ENCODE results near the gene SNX24. TPM values are rescaled to one million over a fixed set of nuclear protein-coding genes. Genes with fewer than 3 reads are reported as not detected.

Gene SNX24
- total RNA-seq, 1 donor from 2014 or later, result 13.6 TPM

DNA sequence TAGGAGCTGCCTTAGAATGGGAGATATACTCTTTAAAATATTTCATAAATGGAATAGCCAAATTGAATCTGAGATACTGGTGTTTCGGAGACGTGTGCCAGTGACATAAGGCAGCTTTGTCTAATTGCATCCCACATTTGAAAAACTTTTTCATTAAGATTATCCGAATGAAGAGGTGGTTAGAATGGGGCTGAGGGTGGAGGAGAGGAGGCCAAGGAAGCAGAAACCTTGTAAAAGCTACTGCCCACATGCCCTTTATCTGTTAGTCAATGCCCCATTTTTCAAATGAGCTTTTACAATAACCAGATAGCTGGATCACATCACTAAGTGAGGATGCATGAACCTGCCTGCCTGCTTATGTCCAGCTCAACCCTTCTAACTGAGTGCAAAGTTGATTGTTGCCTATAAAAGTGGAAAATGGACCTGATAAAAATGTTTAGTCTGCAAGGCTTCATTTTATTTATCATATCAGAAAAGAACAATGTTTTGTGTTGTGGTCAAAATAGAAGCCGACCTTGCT is 34.8 kb downstream of the SNX24 start:
- Mint-ChIP-seq H3K4me3 (no peak overlapping the region), H3K27ac (no peak overlapping the region)
- TF ChIP-seq CTCF (conservative IDR thresholded peaks at IDR 0.05), result no peak

DNA sequence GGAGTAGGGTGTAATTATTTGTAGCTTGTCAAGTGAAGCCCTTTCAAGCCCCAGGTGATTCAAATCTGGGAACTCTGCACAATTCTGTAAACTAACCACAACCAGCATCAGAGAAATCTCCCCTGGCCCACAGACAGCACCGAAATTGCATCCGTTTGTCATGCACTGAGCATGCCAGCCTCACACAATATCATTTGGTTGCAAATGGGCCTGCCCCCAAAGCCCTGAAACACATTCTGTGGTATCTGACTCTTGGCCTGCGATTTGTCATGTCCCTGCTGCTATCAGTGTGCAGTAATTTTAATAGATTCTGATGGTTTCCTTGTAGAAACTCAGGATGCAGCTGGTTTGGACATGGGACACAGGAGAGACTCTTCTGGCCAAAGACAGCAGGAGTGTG is 35.3 kb downstream of the SNX24 start:
- peaks cover 6% of the 10 kb centered on the region for H3K36me3 Mint-ChIP-seq
- DNase-seq (ENCODE audit: extremely low spot score, unreplicated experiment), result no peak
- TF ChIP-seq CTCF (conservative IDR thresholded peaks at IDR 0.05), result no peak
- H3K27ac Mint-ChIP-seq, result no peak overlapping the region
- H3K9me3 Mint-ChIP-seq, result no peaks in the 10 kb centered on the region
- peaks cover 11% of the 10 kb centered on the region for H3K4me1 Mint-ChIP-seq (ENCODE audit: unreplicated experiment)
- H3K4me3 Mint-ChIP-seq, result no peak overlapping the region
- no peaks in the 10 kb centered on the region for H3K27me3 Mint-ChIP-seq

More for the DNA sequence above, 34.8 kb downstream of the SNX24 start:
- H3K4me1 Mint-ChIP-seq (ENCODE audit: unreplicated experiment), result peaks cover 11% of the 10 kb centered on the region
- H3K27me3 Mint-ChIP-seq, result no peaks in the 10 kb centered on the region
- no peak for DNase-seq (ENCODE audit: extremely low spot score, unreplicated experiment)
- no peaks in the 10 kb centered on the region for H3K9me3 Mint-ChIP-seq
- peaks cover 6% of the 10 kb centered on the region for H3K36me3 Mint-ChIP-seq

DNA sequence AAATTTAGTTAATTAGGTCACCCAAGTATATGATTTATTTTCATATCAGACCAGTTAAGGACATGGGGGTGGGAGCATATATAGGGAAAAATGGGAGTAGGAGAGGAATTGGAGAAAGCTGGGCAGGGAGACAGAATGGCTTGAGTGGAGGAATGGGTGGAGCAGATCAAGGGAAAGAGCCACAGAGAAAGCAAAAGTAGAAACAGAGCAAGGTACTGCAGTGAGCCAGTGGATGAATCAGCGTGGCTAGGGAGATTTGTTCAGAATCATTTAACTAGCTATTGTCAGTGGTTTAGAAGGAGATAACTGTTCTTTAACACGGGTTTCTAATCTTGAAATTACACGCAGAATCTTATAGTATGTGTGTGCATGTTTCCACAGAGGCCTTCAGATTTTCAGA is 37.4 kb downstream of the SNX24 start:
- no peaks in the 10 kb centered on the region for H3K36me3 Mint-ChIP-seq
- H3K27ac Mint-ChIP-seq, result no peak overlapping the region
- H3K4me3 Mint-ChIP-seq, result no peak overlapping the region
- H3K4me1 Mint-ChIP-seq (ENCODE audit: unreplicated experiment), result peaks cover 11% of the 10 kb centered on the region
- TF ChIP-seq CTCF (conservative IDR thresholded peaks at IDR 0.05), result no peak
- H3K9me3 Mint-ChIP-seq, result no peaks in the 10 kb centered on the region
- no peaks in the 10 kb centered on the region for H3K27me3 Mint-ChIP-seq
- no peak for DNase-seq (ENCODE audit: extremely low spot score, unreplicated experiment)

DNA sequence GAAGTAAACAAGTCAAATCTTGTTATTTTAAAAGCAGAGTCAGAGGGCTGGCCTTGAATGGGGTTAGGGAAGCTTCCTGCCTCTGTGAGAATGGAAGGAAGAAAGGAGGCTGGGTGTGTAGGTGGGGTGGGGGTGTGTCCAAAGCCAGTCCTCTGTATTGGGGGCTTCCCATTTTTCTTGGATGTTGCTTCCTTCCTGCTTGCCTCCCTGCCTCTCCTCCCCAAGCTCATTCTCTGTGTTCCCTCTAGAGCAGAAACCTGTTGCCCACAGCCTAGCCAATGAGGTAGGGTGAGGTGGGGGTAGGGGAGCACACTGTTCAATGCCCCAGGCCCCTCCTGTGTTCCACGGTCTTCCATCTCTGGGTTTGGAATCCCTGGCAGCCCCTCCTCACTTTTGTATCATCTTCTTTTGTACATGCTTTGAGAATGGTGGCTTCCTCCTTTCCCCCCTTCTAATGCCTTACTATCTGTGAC is 39.7 kb downstream of the SNX24 start:
- no peak for TF ChIP-seq CTCF (conservative IDR thresholded peaks at IDR 0.05)
- no peaks in the 10 kb centered on the region for H3K9me3 Mint-ChIP-seq
- peaks cover 6% of the 10 kb centered on the region for H3K36me3 Mint-ChIP-seq
- H3K4me1 Mint-ChIP-seq (ENCODE audit: unreplicated experiment), result peaks cover 8% of the 10 kb centered on the region
- H3K27me3 Mint-ChIP-seq, result no peaks in the 10 kb centered on the region
- DNase-seq (ENCODE audit: extremely low spot score, unreplicated experiment), result no peak
- H3K4me3 Mint-ChIP-seq, result no peak overlapping the region
- H3K27ac Mint-ChIP-seq, result no peak overlapping the region

DNA sequence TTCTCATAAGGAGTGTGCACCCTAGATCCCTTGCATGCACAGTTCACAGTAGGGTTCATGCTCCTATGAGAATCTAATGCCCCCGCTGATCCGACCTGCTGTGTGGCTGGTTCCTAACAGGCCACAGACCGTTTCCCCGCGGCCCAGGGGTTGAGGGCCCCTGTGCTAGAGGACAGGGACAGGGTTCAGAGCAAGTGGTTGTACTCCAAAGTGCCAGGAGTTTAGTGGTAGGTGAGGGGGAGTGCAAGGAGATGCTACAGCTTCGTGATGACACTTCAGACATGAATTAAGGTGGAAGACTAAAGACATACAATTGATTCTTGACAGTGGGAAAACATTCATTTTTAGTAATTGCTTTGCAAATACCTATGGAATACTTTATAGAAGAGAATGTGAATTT is 40.5 kb downstream of the SNX24 start:
- no peak for TF ChIP-seq CTCF (conservative IDR thresholded peaks at IDR 0.05)
- H3K27me3 Mint-ChIP-seq, result no peaks in the 10 kb centered on the region

GRCh38 chr5:122895141-122895540 is 49.7 kb downstream of the SNX24 start:
- Mint-ChIP-seq H3K27ac (no peak overlapping the region), H3K27me3 (no peaks in the 10 kb centered on the region), H3K4me1 (ENCODE audit: unreplicated experiment) (no peaks in the 10 kb centered on the region), H3K9me3 (no peaks in the 10 kb centered on the region), H3K36me3 (no peaks in the 10 kb centered on the region), H3K4me3 (no peak overlapping the region)
- TF ChIP-seq CTCF (conservative IDR thresholded peaks at IDR 0.05), result no peak
- DNase-seq (ENCODE audit: extremely low spot score, unreplicated experiment), result no peak

More for the DNA sequence above, 40.5 kb downstream of the SNX24 start:
- H3K27ac Mint-ChIP-seq, result no peak overlapping the region
- H3K9me3 Mint-ChIP-seq, result no peaks in the 10 kb centered on the region
- no peak for DNase-seq (ENCODE audit: extremely low spot score, unreplicated experiment)
- H3K4me3 Mint-ChIP-seq, result no peak overlapping the region
- peaks cover under 1% of the 10 kb centered on the region for H3K4me1 Mint-ChIP-seq (ENCODE audit: unreplicated experiment)
- peaks cover 6% of the 10 kb centered on the region for H3K36me3 Mint-ChIP-seq

Measured in type B pancreatic cell (in vitro differentiated cells).